Activated CD4-positive, CD25-positive, alpha-beta regulatory T cell treated with anti-CD3 and anti-CD28 coated beads, Interleukin-2, amount 50 U/mL, for 16 hours (primary cell): Measurements from ENCODE around the gene HADH.
"Not testable (repeated sequence)": the region's sequence is repeated elsewhere in the genome, so short reads cannot be mapped to it uniquely, and the experiment has no call there.

Experiments
- DNase-seq: peaks from one replicate; pipeline ENCODE4 v3.0.0-alpha.2; 2020; ENCODE audit warnings: low read depth, low spot score

HADH gene

GRCh38 chr4:107996949-107997788 is 7.5 kb downstream of the HADH start:
- DNase-seq: no peak

- DNase-seq: no peak
These were observed 8.1 kb downstream of the HADH start for GRCh38 chr4:107997794-107998193.

GRCh38 chr4:107999932-108000539 is 10.3 kb downstream of the HADH start:
- DNase-seq: no peak

GRCh38 chr4:108001540-108002135 is 11.9 kb downstream of the HADH start:
- no peak for DNase-seq

- DNase-seq: no peak
These were observed 14.4 kb downstream of the HADH start for GRCh38 chr4:108003982-108004515.

- DNase-seq: no peak
These were observed 15.0 kb downstream of the HADH start for GRCh38 chr4:108004646-108005045.

GRCh38 chr4:108005807-108006206 is 16.1 kb downstream of the HADH start:
- no peak for DNase-seq

- no peak for DNase-seq
These were observed 16.7 kb downstream of the HADH start for GRCh38 chr4:108006361-108006760.

- no peak for DNase-seq
These were observed 18.3 kb downstream of the HADH start for GRCh38 chr4:108007984-108008383.

- no peak for DNase-seq
These were observed 19.0 kb downstream of the HADH start for GRCh38 chr4:108008721-108009120.

- no peak for DNase-seq
These were observed 20.5 kb downstream of the HADH start for GRCh38 chr4:108010167-108010566.

- not testable (repeated sequence) for DNase-seq
These were observed 22.7 kb downstream of the HADH start for GRCh38 chr4:108012382-108012781.

- no peak for DNase-seq
These were observed 23.6 kb downstream of the HADH start for GRCh38 chr4:108013327-108013726.

- no peak for DNase-seq
These were observed 24.3 kb downstream of the HADH start for GRCh38 chr4:108013955-108014354.

- DNase-seq: peak; percentile 80
These were observed 28.6 kb downstream of the HADH start for GRCh38 chr4:108018040-108018883.

- no peak for DNase-seq
These were observed 29.1 kb downstream of the HADH start for GRCh38 chr4:108018884-108019187.

GRCh38 chr4:108024085-108024877 is 34.6 kb downstream of the HADH start:
- no peak for DNase-seq

GRCh38 chr4:108024878-108025165 is 35.1 kb downstream of the HADH start:
- DNase-seq: no peak

- no peak for DNase-seq
These were observed 39.5 kb downstream of the HADH start for GRCh38 chr4:108029016-108029720.

GRCh38 chr4:108029731-108030130 is 40.0 kb downstream of the HADH start:
- DNase-seq: no peak

GRCh38 chr4:108030332-108030731 is 40.6 kb downstream of the HADH start:
- DNase-seq: peak; percentile 56
